ENCODE results near the gene GKN2. TPM values are rescaled to one million over a fixed set of nuclear protein-coding genes. Genes with fewer than 3 reads are reported as not detected.

GKN2 gene
- total RNA-seq, 1 experiment from 2014 or later, result not detected

DNA sequence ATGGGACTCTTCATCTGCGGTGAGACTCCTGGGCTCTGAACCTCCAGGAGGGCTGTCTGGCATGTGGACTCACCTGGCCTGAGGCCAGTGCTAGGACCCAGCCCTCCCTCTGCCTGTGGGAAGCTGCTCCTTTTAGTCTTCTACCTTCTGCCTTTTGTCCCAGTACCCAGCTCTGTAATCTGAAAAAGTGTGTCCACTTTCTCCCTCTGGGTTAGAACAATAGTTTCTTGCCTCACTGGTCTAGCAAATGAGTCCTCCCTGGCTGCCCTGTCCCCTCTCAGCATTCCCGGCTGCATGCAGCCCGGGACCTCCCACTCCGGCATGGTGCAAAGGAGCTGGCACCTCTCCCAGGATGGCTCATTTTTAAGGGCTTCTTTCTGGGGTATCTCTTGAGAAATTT, 25.9 kb downstream of the GKN2 start (continued):
- TF ChIP-seq, protein P1, sequence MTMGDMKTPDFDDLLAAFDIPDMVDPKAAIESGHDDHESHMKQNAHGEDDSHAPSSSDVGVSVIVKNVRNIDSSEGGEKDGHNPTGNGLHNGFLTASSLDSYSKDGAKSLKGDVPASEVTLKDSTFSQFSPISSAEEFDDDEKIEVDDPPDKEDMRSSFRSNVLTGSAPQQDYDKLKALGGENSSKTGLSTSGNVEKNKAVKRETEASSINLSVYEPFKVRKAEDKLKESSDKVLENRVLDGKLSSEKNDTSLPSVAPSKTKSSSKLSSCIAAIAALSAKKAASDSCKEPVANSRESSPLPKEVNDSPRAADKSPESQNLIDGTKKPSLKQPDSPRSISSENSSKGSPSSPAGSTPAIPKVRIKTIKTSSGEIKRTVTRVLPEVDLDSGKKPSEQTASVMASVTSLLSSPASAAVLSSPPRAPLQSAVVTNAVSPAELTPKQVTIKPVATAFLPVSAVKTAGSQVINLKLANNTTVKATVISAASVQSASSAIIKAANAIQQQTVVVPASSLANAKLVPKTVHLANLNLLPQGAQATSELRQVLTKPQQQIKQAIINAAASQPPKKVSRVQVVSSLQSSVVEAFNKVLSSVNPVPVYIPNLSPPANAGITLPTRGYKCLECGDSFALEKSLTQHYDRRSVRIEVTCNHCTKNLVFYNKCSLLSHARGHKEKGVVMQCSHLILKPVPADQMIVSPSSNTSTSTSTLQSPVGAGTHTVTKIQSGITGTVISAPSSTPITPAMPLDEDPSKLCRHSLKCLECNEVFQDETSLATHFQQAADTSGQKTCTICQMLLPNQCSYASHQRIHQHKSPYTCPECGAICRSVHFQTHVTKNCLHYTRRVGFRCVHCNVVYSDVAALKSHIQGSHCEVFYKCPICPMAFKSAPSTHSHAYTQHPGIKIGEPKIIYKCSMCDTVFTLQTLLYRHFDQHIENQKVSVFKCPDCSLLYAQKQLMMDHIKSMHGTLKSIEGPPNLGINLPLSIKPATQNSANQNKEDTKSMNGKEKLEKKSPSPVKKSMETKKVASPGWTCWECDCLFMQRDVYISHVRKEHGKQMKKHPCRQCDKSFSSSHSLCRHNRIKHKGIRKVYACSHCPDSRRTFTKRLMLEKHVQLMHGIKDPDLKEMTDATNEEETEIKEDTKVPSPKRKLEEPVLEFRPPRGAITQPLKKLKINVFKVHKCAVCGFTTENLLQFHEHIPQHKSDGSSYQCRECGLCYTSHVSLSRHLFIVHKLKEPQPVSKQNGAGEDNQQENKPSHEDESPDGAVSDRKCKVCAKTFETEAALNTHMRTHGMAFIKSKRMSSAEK (CRISPR knock-in tag; IDR thresholded peaks at IDR 0.05; ENCODE audit: borderline replicate concordance), result no peak
- TF ChIP-seq SMAD3 (CRISPR knock-in tag; IDR thresholded peaks at IDR 0.05; ENCODE audit: borderline replicate concordance), result no peak
- no peak for TF ChIP-seq NFE2L1 (CRISPR knock-in tag; IDR thresholded peaks at IDR 0.05)

DNA sequence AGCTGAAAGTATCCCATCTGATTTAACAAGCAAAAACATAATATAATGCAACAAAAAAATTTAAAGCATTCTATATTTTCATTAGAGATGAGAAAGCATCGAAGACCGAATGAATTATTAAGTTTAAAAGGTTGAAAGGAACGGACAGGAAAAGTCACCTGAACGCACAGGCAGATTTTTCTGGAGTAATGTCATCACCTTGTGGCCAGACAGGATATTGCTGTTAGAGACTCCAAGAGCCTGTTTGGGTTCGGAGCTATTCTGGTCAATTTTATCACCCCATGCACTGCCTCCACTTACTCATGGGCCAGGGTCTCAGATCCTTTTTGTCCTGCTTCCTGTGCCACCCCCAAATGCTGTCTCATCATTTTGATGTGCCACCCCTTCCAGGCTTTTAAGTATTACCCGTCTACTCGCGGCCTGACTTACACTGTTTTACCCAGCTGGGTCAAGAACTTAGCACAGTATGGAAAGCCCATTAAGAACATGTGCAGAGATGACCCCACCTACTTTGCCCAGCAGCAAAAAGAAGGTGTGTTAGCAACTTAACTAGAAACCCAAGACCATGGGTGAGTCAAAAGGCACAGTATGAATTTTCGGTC, 27.3 kb downstream of the GKN2 start:
- Mint-ChIP-seq H3K36me3 (no peaks in the 10 kb centered on the region), H3K27me3 (ENCODE audit: low read depth) (no peaks in the 10 kb centered on the region), H3K4me3 (no peak overlapping the region), H3K27ac (no peak overlapping the region), H3K9me3 (0 out of 2 replicates have a peak, but pooled peaks cover 4% of the 10 kb centered on the region), H3K4me1 (peaks cover 5% of the 10 kb centered on the region)
- TF ChIP-seq, protein P2, sequence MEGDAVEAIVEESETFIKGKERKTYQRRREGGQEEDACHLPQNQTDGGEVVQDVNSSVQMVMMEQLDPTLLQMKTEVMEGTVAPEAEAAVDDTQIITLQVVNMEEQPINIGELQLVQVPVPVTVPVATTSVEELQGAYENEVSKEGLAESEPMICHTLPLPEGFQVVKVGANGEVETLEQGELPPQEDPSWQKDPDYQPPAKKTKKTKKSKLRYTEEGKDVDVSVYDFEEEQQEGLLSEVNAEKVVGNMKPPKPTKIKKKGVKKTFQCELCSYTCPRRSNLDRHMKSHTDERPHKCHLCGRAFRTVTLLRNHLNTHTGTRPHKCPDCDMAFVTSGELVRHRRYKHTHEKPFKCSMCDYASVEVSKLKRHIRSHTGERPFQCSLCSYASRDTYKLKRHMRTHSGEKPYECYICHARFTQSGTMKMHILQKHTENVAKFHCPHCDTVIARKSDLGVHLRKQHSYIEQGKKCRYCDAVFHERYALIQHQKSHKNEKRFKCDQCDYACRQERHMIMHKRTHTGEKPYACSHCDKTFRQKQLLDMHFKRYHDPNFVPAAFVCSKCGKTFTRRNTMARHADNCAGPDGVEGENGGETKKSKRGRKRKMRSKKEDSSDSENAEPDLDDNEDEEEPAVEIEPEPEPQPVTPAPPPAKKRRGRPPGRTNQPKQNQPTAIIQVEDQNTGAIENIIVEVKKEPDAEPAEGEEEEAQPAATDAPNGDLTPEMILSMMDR (IDR thresholded peaks at IDR 0.05), result peak; percentile 63
- TF ChIP-seq, protein P3, sequence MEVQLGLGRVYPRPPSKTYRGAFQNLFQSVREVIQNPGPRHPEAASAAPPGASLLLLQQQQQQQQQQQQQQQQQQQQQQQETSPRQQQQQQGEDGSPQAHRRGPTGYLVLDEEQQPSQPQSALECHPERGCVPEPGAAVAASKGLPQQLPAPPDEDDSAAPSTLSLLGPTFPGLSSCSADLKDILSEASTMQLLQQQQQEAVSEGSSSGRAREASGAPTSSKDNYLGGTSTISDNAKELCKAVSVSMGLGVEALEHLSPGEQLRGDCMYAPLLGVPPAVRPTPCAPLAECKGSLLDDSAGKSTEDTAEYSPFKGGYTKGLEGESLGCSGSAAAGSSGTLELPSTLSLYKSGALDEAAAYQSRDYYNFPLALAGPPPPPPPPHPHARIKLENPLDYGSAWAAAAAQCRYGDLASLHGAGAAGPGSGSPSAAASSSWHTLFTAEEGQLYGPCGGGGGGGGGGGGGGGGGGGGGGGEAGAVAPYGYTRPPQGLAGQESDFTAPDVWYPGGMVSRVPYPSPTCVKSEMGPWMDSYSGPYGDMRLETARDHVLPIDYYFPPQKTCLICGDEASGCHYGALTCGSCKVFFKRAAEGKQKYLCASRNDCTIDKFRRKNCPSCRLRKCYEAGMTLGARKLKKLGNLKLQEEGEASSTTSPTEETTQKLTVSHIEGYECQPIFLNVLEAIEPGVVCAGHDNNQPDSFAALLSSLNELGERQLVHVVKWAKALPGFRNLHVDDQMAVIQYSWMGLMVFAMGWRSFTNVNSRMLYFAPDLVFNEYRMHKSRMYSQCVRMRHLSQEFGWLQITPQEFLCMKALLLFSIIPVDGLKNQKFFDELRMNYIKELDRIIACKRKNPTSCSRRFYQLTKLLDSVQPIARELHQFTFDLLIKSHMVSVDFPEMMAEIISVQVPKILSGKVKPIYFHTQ (CRISPR knock-in tag; IDR thresholded peaks at IDR 0.05), result no peak
- ChIA-PET POLR2A (no interaction called here), CTCF (interaction anchor here (0.5 to 4.9 kb wide), 38 partner anchors 9 to 484 kb away, joined by 3 to 47 read pairs (median 4); partner anchors contain the start of genes ARHGAP25, FBXO48 and PROKR1)
- peak; percentile 90 for ATAC-seq
- DNase-seq (ENCODE audit: low spot score), result peak; percentile 38

DNA sequence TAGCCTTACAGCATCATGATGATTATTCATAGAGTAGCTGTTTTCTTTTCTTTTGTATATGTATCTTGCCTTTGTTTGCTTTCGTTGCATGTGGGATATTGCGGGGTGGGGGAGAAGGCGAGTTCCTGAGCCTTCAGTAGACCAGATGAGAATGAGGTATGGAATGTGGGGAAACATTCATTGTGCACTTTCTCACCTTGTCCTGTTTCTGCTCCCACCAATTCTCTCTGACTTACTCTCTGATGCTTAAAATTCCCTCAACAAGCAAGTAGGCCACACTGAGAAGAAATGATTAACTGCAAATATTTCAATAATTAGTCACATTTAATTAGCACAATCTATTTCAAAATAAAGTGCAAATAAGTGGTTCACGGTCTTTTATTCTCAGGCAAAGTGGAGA, 31.0 kb downstream of the GKN2 start:
- H3K36me3 Mint-ChIP-seq, result no peaks in the 10 kb centered on the region
- H3K4me3 Mint-ChIP-seq, result no peak overlapping the region
- POLR2A ChIA-PET, result no interaction called here
- H3K27me3 Mint-ChIP-seq (ENCODE audit: low read depth), result no peaks in the 10 kb centered on the region
- CTCF ChIA-PET, result interaction anchor here (0.6 to 2.2 kb wide), 3 partner anchors 22 to 212 kb away, joined by 3 to 6 read pairs (median 3); no protein-coding TSS in a partner anchor
- DNase-seq (ENCODE audit: low spot score) (no peak), ATAC-seq (no peak)
- H3K4me1 Mint-ChIP-seq, result peaks cover 5% of the 10 kb centered on the region
- no peak overlapping the region for H3K27ac Mint-ChIP-seq
- H3K9me3 Mint-ChIP-seq, result 0 out of 2 replicates have a peak, but pooled peaks cover 3% of the 10 kb centered on the region
- TF ChIP-seq MXD4 (CRISPR knock-in tag; IDR thresholded peaks at IDR 0.05; ENCODE audit: borderline replicate concordance) (no peak), ZNF423 (CRISPR knock-in tag; IDR thresholded peaks at IDR 0.05) (no peak), ZNF416 (CRISPR knock-in tag; IDR thresholded peaks at IDR 0.05) (no peak), RORB (CRISPR knock-in tag; IDR thresholded peaks at IDR 0.05) (no peak)
- TF ChIP-seq, protein P4, sequence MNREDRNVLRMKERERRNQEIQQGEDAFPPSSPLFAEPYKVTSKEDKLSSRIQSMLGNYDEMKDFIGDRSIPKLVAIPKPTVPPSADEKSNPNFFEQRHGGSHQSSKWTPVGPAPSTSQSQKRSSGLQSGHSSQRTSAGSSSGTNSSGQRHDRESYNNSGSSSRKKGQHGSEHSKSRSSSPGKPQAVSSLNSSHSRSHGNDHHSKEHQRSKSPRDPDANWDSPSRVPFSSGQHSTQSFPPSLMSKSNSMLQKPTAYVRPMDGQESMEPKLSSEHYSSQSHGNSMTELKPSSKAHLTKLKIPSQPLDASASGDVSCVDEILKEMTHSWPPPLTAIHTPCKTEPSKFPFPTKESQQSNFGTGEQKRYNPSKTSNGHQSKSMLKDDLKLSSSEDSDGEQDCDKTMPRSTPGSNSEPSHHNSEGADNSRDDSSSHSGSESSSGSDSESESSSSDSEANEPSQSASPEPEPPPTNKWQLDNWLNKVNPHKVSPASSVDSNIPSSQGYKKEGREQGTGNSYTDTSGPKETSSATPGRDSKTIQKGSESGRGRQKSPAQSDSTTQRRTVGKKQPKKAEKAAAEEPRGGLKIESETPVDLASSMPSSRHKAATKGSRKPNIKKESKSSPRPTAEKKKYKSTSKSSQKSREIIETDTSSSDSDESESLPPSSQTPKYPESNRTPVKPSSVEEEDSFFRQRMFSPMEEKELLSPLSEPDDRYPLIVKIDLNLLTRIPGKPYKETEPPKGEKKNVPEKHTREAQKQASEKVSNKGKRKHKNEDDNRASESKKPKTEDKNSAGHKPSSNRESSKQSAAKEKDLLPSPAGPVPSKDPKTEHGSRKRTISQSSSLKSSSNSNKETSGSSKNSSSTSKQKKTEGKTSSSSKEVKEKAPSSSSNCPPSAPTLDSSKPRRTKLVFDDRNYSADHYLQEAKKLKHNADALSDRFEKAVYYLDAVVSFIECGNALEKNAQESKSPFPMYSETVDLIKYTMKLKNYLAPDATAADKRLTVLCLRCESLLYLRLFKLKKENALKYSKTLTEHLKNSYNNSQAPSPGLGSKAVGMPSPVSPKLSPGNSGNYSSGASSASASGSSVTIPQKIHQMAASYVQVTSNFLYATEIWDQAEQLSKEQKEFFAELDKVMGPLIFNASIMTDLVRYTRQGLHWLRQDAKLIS (CRISPR knock-in tag; IDR thresholded peaks at IDR 0.05; ENCODE audit: borderline replicate concordance), result no peak
- TF ChIP-seq, protein P5, sequence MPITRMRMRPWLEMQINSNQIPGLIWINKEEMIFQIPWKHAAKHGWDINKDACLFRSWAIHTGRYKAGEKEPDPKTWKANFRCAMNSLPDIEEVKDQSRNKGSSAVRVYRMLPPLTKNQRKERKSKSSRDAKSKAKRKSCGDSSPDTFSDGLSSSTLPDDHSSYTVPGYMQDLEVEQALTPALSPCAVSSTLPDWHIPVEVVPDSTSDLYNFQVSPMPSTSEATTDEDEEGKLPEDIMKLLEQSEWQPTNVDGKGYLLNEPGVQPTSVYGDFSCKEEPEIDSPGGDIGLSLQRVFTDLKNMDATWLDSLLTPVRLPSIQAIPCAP (CRISPR knock-in tag; IDR thresholded peaks at IDR 0.05), result no peak
- TF ChIP-seq, protein P6, sequence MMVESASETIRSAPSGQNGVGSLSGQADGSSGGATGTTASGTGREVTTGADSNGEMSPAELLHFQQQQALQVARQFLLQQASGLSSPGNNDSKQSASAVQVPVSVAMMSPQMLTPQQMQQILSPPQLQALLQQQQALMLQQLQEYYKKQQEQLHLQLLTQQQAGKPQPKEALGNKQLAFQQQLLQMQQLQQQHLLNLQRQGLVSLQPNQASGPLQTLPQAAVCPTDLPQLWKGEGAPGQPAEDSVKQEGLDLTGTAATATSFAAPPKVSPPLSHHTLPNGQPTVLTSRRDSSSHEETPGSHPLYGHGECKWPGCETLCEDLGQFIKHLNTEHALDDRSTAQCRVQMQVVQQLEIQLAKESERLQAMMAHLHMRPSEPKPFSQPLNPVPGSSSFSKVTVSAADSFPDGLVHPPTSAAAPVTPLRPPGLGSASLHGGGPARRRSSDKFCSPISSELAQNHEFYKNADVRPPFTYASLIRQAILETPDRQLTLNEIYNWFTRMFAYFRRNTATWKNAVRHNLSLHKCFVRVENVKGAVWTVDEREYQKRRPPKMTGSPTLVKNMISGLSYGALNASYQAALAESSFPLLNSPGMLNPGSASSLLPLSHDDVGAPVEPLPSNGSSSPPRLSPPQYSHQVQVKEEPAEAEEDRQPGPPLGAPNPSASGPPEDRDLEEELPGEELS (CRISPR knock-in tag; IDR thresholded peaks at IDR 0.05), result no peak
- TF ChIP-seq, protein P7, sequence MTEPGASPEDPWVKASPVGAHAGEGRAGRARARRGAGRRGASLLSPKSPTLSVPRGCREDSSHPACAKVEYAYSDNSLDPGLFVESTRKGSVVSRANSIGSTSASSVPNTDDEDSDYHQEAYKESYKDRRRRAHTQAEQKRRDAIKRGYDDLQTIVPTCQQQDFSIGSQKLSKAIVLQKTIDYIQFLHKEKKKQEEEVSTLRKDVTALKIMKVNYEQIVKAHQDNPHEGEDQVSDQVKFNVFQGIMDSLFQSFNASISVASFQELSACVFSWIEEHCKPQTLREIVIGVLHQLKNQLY (CRISPR knock-in tag; IDR thresholded peaks at IDR 0.05), result no peak

Measured in WTC11 (cell line).